BE2C (cell line): Measurements from ENCODE around the gene RBM10.

Experiments
- DNase-seq: peaks from one replicate; pipeline ENCODE4 v3.0.0-alpha.2; 2020
- H3K27me3 ChIP-seq: fragments of 250-450 bp; sonication (Bioruptor Pico); 2 replicates; pipeline ENCODE4 v1.5.1; 2020; ENCODE audit warnings: mild to moderate bottlenecking
- H3K36me3 ChIP-seq: fragments of 250-450 bp; sonication (Bioruptor Pico); 2 replicates; pipeline ENCODE4 v1.5.1; 2020; ENCODE audit warnings: mild to moderate bottlenecking
- H3K4me1 ChIP-seq: fragments of 250-450 bp; sonication (Bioruptor Pico); 2 replicates; pipeline ENCODE4 v1.5.1; 2020
- H3K4me3 ChIP-seq: 2 replicates; pipeline ENCODE4 v1.5.1; 2011; ENCODE audit warnings: low read depth, low read length
- H3K9me3 ChIP-seq: fragments of 250-450 bp; sonication (Bioruptor Pico); 2 replicates; pipeline ENCODE4 v1.5.1; 2020
- CTCF ChIP-seq: IDR thresholded peaks from 2 replicates; pipeline ENCODE4 v1.5.1; 2012; ENCODE audit warnings: mild to moderate bottlenecking, low read depth, low read length

Gene RBM10

GRCh38 chrX:47215291-47215900, 70.4 kb downstream of the RBM10 start:
- TF ChIP-seq CTCF, result no peak
- H3K9me3 ChIP-seq, result no peaks in the 10 kb centered on the region
- peaks cover 42% of the 10 kb centered on the region for H3K36me3 ChIP-seq
- H3K4me1 ChIP-seq, result no peaks in the 10 kb centered on the region
- H3K4me3 ChIP-seq, result no peak overlapping the region
- no peak for DNase-seq
- H3K27me3 ChIP-seq, result no peaks in the 10 kb centered on the region

- Histone ChIP-seq H3K4me1 (no peaks in the 10 kb centered on the region), H3K9me3 (no peaks in the 10 kb centered on the region), H3K27me3 (no peaks in the 10 kb centered on the region), H3K36me3 (peaks cover 33% of the 10 kb centered on the region), H3K4me3 (no peak overlapping the region)
- no peak for DNase-seq
- no peak for TF ChIP-seq CTCF
Measured at GRCh38 chrX:47216393-47216925, 71.4 kb downstream of the RBM10 start.

- Histone ChIP-seq H3K27me3 (no peaks in the 10 kb centered on the region), H3K36me3 (peaks cover 26% of the 10 kb centered on the region), H3K4me1 (no peaks in the 10 kb centered on the region), H3K9me3 (no peaks in the 10 kb centered on the region), H3K4me3 (peak overlapping the region; percentile 41)
- DNase-seq, result peak; percentile 27
- TF ChIP-seq CTCF, result no peak
Measured at GRCh38 chrX:47217121-47217851, 72.3 kb downstream of the RBM10 start.

- H3K4me3 ChIP-seq, result peak overlapping the region; percentile 75
- no peaks in the 10 kb centered on the region for H3K27me3 ChIP-seq
- no peaks in the 10 kb centered on the region for H3K9me3 ChIP-seq
- TF ChIP-seq CTCF, result no peak
- peak; percentile 94 for DNase-seq
- no peaks in the 10 kb centered on the region for H3K4me1 ChIP-seq
- peaks cover 21% of the 10 kb centered on the region for H3K36me3 ChIP-seq
Measured at GRCh38 chrX:47217852-47218279, 72.8 kb downstream of the RBM10 start.

DNA sequence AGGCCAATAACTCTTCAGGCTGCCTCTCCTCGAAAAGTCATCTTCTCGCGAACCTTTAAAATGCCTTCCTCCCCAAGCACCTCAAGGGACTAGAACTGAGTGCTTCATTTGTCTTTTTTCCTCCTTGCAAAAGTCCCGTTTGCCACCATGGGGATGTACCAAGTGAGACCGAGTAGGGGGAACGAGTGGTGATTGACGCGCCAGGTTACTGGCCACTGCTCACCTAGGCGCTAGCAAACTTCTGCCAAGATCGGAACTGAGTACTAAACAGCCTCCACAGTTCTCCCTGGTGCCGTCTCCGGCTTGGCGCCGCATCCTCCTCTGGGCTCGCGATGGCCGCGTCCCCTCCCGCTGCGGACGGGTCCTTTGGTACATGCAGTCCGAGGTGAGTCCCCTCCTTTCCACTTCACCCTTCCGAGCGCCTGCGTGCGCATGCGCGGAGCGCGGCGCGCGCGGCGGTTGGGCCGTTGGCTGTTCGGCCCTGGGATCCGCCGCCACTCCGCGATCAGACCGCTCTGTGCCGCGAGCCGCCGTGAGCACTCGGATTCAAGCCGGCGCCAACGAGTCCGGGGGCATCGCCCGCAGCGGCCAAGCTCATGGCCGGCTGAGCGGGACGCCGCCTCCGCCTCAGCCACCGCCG, 73.4 kb downstream of the RBM10 start, which contains the start of gene CDK16:
TSS of gene CDK16 (plus strand) at position 402 of the 640 bp plus-strand sequence. CDS start 4,877 bp downstream, outside the sequence.
- DNase-seq, result peak; percentile 77
- Histone ChIP-seq H3K27me3 (no peaks in the 10 kb centered on the region), H3K4me3 (peak within 1 kb of the TSS; percentile 75), H3K36me3 (peaks cover 21% of the 10 kb centered on the region), H3K9me3 (no peaks in the 10 kb centered on the region), H3K4me1 (no peaks in the 10 kb centered on the region)
- no peak for TF ChIP-seq CTCF
